ENCODE data around the gene DCAF7.

Gene DCAF7

DNA sequence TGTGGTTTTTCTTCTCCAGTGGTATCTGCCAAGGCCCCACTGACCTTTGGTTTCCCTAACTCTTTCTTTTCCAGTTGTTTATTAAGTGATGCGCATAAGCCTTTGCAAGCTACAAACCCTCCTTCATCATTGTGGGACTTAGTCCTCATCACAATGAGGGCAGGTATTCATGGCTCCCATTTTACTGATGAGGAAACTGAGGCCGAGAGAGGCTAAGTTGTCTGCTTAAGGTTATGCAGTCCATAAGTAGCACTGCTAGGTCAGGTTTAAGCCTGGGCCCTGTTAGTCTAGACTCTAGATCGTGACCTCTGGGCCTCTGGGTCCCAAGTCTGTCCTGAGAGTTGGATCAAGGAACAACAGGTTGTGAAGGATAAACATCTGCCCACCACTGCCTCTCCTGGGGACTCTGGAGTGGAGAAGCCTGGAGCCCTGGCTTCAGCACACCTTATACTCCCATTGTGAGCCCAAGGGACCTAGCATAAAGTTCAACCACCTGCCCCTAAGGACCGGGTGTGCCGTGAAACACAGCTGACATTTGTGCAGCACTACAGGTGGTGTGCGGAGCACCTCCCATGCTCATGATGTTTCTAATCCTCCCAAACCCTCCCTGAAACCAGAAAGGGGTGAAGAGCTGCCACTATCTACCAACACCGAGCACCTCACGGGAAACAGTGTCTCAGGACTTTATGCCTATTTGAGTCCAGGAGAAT, 32.3 kb upstream of the DCAF7 start:
- TF ChIP-seq, protein P1, sequence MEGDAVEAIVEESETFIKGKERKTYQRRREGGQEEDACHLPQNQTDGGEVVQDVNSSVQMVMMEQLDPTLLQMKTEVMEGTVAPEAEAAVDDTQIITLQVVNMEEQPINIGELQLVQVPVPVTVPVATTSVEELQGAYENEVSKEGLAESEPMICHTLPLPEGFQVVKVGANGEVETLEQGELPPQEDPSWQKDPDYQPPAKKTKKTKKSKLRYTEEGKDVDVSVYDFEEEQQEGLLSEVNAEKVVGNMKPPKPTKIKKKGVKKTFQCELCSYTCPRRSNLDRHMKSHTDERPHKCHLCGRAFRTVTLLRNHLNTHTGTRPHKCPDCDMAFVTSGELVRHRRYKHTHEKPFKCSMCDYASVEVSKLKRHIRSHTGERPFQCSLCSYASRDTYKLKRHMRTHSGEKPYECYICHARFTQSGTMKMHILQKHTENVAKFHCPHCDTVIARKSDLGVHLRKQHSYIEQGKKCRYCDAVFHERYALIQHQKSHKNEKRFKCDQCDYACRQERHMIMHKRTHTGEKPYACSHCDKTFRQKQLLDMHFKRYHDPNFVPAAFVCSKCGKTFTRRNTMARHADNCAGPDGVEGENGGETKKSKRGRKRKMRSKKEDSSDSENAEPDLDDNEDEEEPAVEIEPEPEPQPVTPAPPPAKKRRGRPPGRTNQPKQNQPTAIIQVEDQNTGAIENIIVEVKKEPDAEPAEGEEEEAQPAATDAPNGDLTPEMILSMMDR (conservative IDR thresholded peaks at IDR 0.05) = no peak
- no peak for TF ChIP-seq ZFX (IDR thresholded peaks at IDR 0.05)
- no peak overlapping the region for H3K27ac ChIP-seq

DNA sequence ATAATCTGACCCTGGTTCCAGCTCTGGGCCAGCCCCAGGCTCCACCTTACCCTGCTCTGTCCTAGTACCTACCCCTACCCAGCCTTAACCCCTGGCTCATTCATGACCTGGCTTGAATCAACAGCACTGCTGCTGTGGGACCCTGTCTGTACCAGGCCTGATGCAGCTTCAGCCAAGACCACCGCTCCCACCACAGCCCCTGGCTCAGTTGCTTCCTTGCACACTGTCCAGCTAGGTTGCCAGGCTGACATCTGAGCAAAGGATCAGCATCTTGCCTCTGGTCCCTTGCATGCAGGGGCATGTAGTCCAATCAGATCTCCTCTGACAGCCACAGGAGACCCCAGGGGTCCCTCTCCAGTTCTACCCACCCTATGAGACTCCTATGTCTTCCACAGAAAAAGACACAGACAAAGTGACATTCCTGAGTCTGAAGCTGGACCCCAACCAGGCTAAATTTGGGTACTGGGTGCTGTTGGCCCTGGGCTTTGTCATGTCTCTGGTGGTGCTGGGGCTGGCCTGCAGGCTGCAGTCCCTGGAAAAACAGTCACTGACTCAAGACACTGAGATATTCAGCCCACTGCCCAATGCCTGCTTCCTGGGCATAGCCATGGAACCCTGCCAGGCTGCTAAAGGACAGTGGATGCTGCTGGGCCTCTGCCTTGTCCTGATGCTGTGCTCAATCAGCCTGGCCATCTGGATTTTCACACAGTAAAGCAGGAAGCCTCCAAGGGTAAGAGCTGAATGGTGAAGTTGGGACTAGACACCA, 31.0 kb upstream of the DCAF7 start:
- no peak overlapping the region for H3K27ac ChIP-seq
- TF ChIP-seq ZFX (IDR thresholded peaks at IDR 0.05) = no peak
- TF ChIP-seq, protein P1 (conservative IDR thresholded peaks at IDR 0.05) = no peak

DNA sequence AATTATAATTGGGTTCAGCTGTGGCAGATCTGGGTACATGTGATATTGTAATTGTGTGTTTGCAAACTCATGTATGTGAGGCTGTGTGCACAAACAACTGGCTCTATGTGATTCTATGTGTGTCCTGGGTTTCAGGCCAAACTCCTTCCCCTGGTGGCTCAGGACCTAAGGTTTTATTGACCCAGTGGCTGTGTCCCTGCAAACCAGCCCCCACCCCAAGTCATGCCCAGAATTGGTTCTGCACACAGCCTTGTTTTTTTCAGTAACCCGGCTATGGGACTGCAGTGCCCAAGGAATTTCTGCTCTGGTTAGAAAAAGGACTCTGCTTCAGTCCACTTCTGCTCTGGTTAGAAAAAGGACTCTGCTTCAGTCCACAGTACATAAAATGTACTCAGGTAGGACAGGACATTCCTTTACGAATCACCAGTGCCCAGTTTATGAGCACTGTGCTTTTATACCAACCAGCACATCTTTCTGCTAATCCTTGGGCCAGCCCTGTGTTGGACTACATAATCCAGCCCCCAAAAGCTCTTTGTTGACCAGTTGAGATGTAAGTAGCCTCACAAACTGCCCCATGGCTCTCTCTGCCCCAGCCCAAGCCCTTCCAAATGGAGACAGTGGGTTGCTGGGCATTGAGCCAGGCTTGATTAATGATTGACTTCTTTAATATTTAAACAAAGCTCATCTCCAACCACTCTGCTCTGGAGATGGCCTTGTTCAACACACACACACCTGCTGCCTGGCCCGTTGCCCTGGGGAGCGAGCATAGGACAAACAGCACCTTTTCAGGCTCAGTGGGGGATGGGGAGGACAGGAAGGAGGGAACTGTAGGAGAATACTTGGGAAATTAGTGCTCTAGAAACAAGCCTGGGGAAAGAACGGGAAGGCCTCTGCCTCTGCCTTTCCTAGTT, 30.1 kb upstream of the DCAF7 start:
- no peak overlapping the region for H3K27ac ChIP-seq
- TF ChIP-seq, protein P1 (conservative IDR thresholded peaks at IDR 0.05) = no peak
- no peak for TF ChIP-seq ZFX (IDR thresholded peaks at IDR 0.05)

DNA sequence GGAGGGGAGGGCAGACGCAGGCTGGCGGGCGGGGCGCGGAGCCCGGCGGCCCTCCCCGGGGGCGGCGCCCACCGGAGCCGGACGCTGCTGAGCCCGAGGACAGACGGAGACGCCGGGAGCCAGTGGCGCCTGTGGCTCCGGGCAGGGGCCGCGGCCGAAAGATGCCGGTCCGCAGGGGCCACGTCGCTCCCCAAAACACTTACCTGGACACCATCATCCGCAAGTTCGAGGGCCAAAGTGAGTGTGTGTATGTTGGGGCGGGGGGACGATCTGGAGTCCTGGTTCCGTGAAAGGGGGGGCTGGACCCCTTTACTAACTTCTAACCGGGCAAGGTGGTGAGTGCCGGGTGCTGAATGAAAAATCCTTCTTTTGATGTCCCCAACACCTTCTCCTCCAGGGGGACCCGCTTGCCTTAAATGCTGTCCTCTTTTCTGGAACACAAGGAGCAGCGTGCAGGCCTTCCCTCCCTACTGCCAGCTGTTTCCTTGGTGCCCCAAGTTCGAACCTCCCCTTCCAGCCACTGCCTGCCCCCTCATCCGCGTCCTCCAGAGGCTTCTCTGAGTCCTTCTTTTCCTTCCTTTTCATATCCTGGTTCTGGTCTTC, 26.9 kb upstream of the DCAF7 start, which contains the start of gene KCNH6:
Gene KCNH6 (plus strand): TSS at position 106 of the 603 bp plus-strand sequence. CDS start 56 bp downstream, at position 162.
- no peak within 1 kb of the TSS for H3K27ac ChIP-seq
- TF ChIP-seq, protein P1 (conservative IDR thresholded peaks at IDR 0.05) = no peak
- TF ChIP-seq ZFX (IDR thresholded peaks at IDR 0.05) = no peak

DNA sequence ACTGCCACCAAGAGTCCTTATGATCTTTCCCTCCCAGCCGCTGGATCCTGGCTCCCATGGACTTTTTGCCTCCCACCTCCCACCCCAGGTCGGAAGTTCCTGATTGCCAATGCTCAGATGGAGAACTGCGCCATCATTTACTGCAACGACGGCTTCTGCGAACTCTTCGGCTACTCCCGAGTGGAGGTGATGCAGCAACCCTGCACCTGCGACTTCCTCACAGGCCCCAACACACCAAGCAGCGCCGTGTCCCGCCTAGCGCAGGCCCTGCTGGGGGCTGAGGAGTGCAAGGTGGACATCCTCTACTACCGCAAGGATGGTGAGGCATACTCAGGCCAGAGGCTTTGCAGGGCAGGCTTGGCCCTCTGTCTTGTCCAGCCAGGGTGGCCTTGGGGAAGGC, 26.2 kb upstream of the DCAF7 start:
- H3K27ac ChIP-seq = no peak overlapping the region
- no peak for TF ChIP-seq ZFX (IDR thresholded peaks at IDR 0.05)
- TF ChIP-seq, protein P1 (conservative IDR thresholded peaks at IDR 0.05) = no peak

DNA sequence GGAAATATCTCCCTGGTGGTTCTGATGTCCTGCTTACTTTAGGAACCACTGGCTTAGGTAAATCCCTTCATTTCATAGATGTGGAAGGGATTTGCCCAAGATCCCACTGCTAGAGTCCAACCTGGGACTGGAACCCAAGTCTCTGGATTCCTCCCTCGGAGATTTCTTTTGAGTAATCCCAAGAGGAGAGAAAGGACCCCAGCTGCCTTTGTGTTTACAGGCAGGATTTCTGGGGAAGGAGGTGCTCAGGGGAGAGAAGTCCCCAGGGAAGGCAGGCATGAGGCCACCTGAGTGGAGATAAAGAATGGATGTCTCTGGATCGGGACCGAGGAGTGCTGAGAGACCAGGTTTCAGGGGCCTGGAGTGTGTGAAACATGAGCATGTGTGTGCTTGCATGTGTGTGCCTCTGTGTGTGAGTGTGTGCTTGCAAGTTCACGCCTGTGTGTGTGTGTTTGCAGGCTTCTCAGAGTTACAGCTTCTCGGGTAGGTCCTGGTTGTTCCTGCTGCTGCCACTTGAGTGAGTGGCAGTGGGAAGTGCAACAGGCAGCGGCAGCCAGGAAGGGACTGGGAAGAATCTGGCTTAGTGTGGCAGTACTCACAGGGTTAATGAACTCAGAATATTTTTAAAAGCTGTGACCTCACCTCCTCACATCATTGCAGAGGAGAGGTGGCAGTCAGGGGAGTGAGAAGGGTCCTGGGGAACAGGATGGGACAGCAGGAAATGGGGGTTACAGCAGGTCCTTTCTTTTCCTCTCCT, 24.9 kb upstream of the DCAF7 start:
- TF ChIP-seq, protein P1 (conservative IDR thresholded peaks at IDR 0.05) = no peak
- TF ChIP-seq ZFX (IDR thresholded peaks at IDR 0.05) = no peak
- H3K27ac ChIP-seq = no peak overlapping the region
